GM18502 (cell line): ENCODE measurements around the gene CDH4.

Source experiments
- ATAC-seq: cut with Tn5 transposase; IDR thresholded peaks from one replicate; pipeline ENCODE4 v1.9.1; 2021; ENCODE audit warnings: mild to moderate bottlenecking; ENCODE audit not compliant: unreplicated experiment, poor library complexity

CDH4 gene

GRCh38 chr20:61810066-61810737 lies 558.1 kb downstream of the CDH4 start:
- ATAC-seq = no peak

- no peak for ATAC-seq
Measured at GRCh38 chr20:61810738-61811135, 558.7 kb downstream of the CDH4 start.

GRCh38 chr20:61811166-61811565 lies 559.1 kb downstream of the CDH4 start:
- ATAC-seq = no peak

GRCh38 chr20:61812121-61812844 lies 560.2 kb downstream of the CDH4 start:
- no peak for ATAC-seq

GRCh38 chr20:61812845-61813485 lies 560.9 kb downstream of the CDH4 start:
- no peak for ATAC-seq

- no peak for ATAC-seq
Measured at GRCh38 chr20:61813791-61814190, 561.7 kb downstream of the CDH4 start.

- no peak for ATAC-seq
Measured at GRCh38 chr20:61814244-61814643, 562.2 kb downstream of the CDH4 start.

GRCh38 chr20:61814726-61815125 lies 562.7 kb downstream of the CDH4 start:
- no peak for ATAC-seq

- no peak for ATAC-seq
Measured at GRCh38 chr20:61815176-61815575, 563.1 kb downstream of the CDH4 start.

GRCh38 chr20:61815678-61816077 lies 563.6 kb downstream of the CDH4 start:
- no peak for ATAC-seq

- no peak for ATAC-seq
Measured at GRCh38 chr20:61816606-61817460, 564.8 kb downstream of the CDH4 start.

GRCh38 chr20:61817575-61817974 lies 565.5 kb downstream of the CDH4 start:
- no peak for ATAC-seq

GRCh38 chr20:61818746-61819573 lies 566.9 kb downstream of the CDH4 start:
- no peak for ATAC-seq

- ATAC-seq = no peak
Measured at GRCh38 chr20:61819574-61819846, 567.4 kb downstream of the CDH4 start.

GRCh38 chr20:61819921-61820825 lies 568.1 kb downstream of the CDH4 start:
- no peak for ATAC-seq

GRCh38 chr20:61821735-61822134 lies 569.7 kb downstream of the CDH4 start:
- ATAC-seq = no peak

- no peak for ATAC-seq
Measured at GRCh38 chr20:61822396-61822795, 570.3 kb downstream of the CDH4 start.

- ATAC-seq = no peak
Measured at GRCh38 chr20:61823242-61823641, 571.2 kb downstream of the CDH4 start.

GRCh38 chr20:61828891-61829290 lies 576.8 kb downstream of the CDH4 start:
- ATAC-seq = no peak
